ENCODE data around the gene CREB3L2. TPM values are rescaled to one million over a fixed set of nuclear protein-coding genes. Genes with fewer than 3 reads are reported as not detected.

CREB3L2 gene
- total RNA-seq, 1 donor from 2014 or later, result 50.6 TPM

- no peak for DNase-seq (ENCODE audit: low spot score)
- H3K27me3 Mint-ChIP-seq (ENCODE audit: unreplicated experiment), result peaks cover 7% of the 10 kb centered on the region
- H3K27ac Mint-ChIP-seq (ENCODE audit: unreplicated experiment), result no peak overlapping the region
- TF ChIP-seq CTCF (IDR thresholded peaks at IDR 0.05; ENCODE audit: unreplicated experiment), result no peak
- H3K4me3 Mint-ChIP-seq (ENCODE audit: unreplicated experiment), result no peak overlapping the region
- peaks cover 40% of the 10 kb centered on the region for H3K36me3 Mint-ChIP-seq (ENCODE audit: low read depth, unreplicated experiment)
- H3K4me1 Mint-ChIP-seq (ENCODE audit: unreplicated experiment), result peaks cover 11% of the 10 kb centered on the region
- no peaks in the 10 kb centered on the region for H3K9me3 Mint-ChIP-seq (ENCODE audit: unreplicated experiment)
These were observed 126.1 kb downstream of the CREB3L2 start for GRCh38 chr7:137875746-137876145.

GRCh38 chr7:137873979-137874777, 127.7 kb downstream of the CREB3L2 start:
- Mint-ChIP-seq H3K4me3 (ENCODE audit: unreplicated experiment) (no peak overlapping the region), H3K27me3 (ENCODE audit: unreplicated experiment) (peaks cover 5% of the 10 kb centered on the region), H3K4me1 (ENCODE audit: unreplicated experiment) (peaks cover 2% of the 10 kb centered on the region), H3K27ac (ENCODE audit: unreplicated experiment) (no peak overlapping the region), H3K9me3 (ENCODE audit: unreplicated experiment) (no peaks in the 10 kb centered on the region), H3K36me3 (ENCODE audit: low read depth, unreplicated experiment) (peaks cover 29% of the 10 kb centered on the region)
- no peak for TF ChIP-seq CTCF (IDR thresholded peaks at IDR 0.05; ENCODE audit: unreplicated experiment)
- no peak for DNase-seq (ENCODE audit: low spot score)

GRCh38 chr7:137873524-137873923, 128.4 kb downstream of the CREB3L2 start:
- no peak for TF ChIP-seq CTCF (IDR thresholded peaks at IDR 0.05; ENCODE audit: unreplicated experiment)
- no peak for DNase-seq (ENCODE audit: low spot score)
- Mint-ChIP-seq H3K27me3 (ENCODE audit: unreplicated experiment) (peaks cover 3% of the 10 kb centered on the region), H3K4me1 (ENCODE audit: unreplicated experiment) (no peaks in the 10 kb centered on the region), H3K27ac (ENCODE audit: unreplicated experiment) (no peak overlapping the region), H3K36me3 (ENCODE audit: low read depth, unreplicated experiment) (peaks cover 29% of the 10 kb centered on the region), H3K9me3 (ENCODE audit: unreplicated experiment) (no peaks in the 10 kb centered on the region), H3K4me3 (ENCODE audit: unreplicated experiment) (no peak overlapping the region)

- Mint-ChIP-seq H3K4me1 (ENCODE audit: unreplicated experiment) (no peaks in the 10 kb centered on the region), H3K36me3 (ENCODE audit: low read depth, unreplicated experiment) (peaks cover 24% of the 10 kb centered on the region), H3K9me3 (ENCODE audit: unreplicated experiment) (no peaks in the 10 kb centered on the region), H3K27me3 (ENCODE audit: unreplicated experiment) (peaks cover 2% of the 10 kb centered on the region), H3K4me3 (ENCODE audit: unreplicated experiment) (no peak overlapping the region), H3K27ac (ENCODE audit: unreplicated experiment) (no peak overlapping the region)
- DNase-seq (ENCODE audit: low spot score), result no peak
- TF ChIP-seq CTCF (IDR thresholded peaks at IDR 0.05; ENCODE audit: unreplicated experiment), result no peak
These were observed 130.5 kb downstream of the CREB3L2 start for GRCh38 chr7:137871170-137871915.

GRCh38 chr7:137870684-137871083, 131.2 kb downstream of the CREB3L2 start:
- DNase-seq (ENCODE audit: low spot score), result no peak
- H3K36me3 Mint-ChIP-seq (ENCODE audit: low read depth, unreplicated experiment), result peaks cover 29% of the 10 kb centered on the region
- no peak for TF ChIP-seq CTCF (IDR thresholded peaks at IDR 0.05; ENCODE audit: unreplicated experiment)
- peaks cover 2% of the 10 kb centered on the region for H3K27me3 Mint-ChIP-seq (ENCODE audit: unreplicated experiment)
- H3K9me3 Mint-ChIP-seq (ENCODE audit: unreplicated experiment), result no peaks in the 10 kb centered on the region
- no peaks in the 10 kb centered on the region for H3K4me1 Mint-ChIP-seq (ENCODE audit: unreplicated experiment)
- no peak overlapping the region for H3K4me3 Mint-ChIP-seq (ENCODE audit: unreplicated experiment)
- H3K27ac Mint-ChIP-seq (ENCODE audit: unreplicated experiment), result no peak overlapping the region
